ENCODE data around the gene R3HDM4.

GRCh38 chr19:904545-904944 lies 8.5 kb downstream of the R3HDM4 start:
- no peak for TF ChIP-seq CTCF (IDR thresholded peaks at IDR 0.05; ENCODE audit: low read length)
- TF ChIP-seq EZH2 (IDR thresholded peaks at IDR 0.05; ENCODE audit: borderline replicate concordance, low read length), result no peak

All from OCI-LY1 (cell line).